HEK293 (cell line): ENCODE measurements around the gene COPZ1.
A peak's percentile ranks its signal among the peaks of the same experiment; 100 is the strongest.

ENCODE experiments used
- ATF2 ChIP-seq: fragments of 450-650 bp; formaldehyde crosslinking; IDR thresholded peaks from 2 replicates; pipeline ENCODE4 v1.5.1; 2016; ENCODE audit warnings: missing biosample characterization, missing genetic modification characterization, low read depth
- CTCF ChIP-seq: fragments of 450-650 bp; formaldehyde crosslinking; IDR thresholded peaks from 2 replicates; pipeline ENCODE4 v1.5.1; 2016; ENCODE audit warnings: missing biosample characterization, missing genetic modification characterization
- HOXC10 ChIP-seq: sonication (generic); formaldehyde crosslinking; IDR thresholded peaks from 2 replicates; pipeline ENCODE4 v1.8.1; 2023; ENCODE audit warnings: mild to moderate bottlenecking, missing genetic modification reagents
- IKZF3 ChIP-seq: fragments of 450-650 bp; IDR thresholded peaks from 2 replicates; pipeline ENCODE4 v1.5.0; 2018; ENCODE audit warnings: missing biosample characterization, mild to moderate bottlenecking, missing genetic modification characterization, moderate library complexity
- MEIS1 ChIP-seq: sonication (generic); formaldehyde crosslinking; IDR thresholded peaks from 2 replicates; pipeline ENCODE4 v1.8.1; 2022; ENCODE audit warnings: missing genetic modification reagents, mild to moderate bottlenecking, borderline replicate concordance
- MYNN ChIP-seq: fragments of 450-650 bp; formaldehyde crosslinking; IDR thresholded peaks from 2 replicates; pipeline ENCODE4 v1.5.1; 2016; ENCODE audit warnings: missing biosample characterization, missing genetic modification characterization, borderline replicate concordance
- PRDM1 ChIP-seq: fragments of 450-650 bp; formaldehyde crosslinking; IDR thresholded peaks from 2 replicates; pipeline ENCODE4; 2016; ENCODE audit warnings: missing biosample characterization, missing genetic modification characterization
- RBAK ChIP-seq: fragments of 450-650 bp; formaldehyde crosslinking; IDR thresholded peaks from 2 replicates; pipeline ENCODE4 v1.5.1; 2016; ENCODE audit warnings: missing biosample characterization, missing genetic modification characterization
- ZBTB11 ChIP-seq: fragments of 450-650 bp; formaldehyde crosslinking; conservative IDR thresholded peaks from 2 replicates; pipeline ENCODE4 v1.5.1; 2016; ENCODE audit warnings: low read depth, missing biosample characterization, missing genetic modification characterization
- ZBTB21 ChIP-seq: fragments of 450-650 bp; formaldehyde crosslinking; IDR thresholded peaks from 2 replicates; pipeline ENCODE4 v1.5.1; 2017; ENCODE audit warnings: missing biosample characterization, missing genetic modification characterization
- ZIC2 ChIP-seq: fragments of 450-650 bp; formaldehyde crosslinking; IDR thresholded peaks from 2 replicates; pipeline ENCODE4 v1.5.1; 2016; ENCODE audit warnings: missing biosample characterization, missing genetic modification characterization
- ZNF10 ChIP-seq: fragments of 450-650 bp; formaldehyde crosslinking; IDR thresholded peaks from 2 replicates; pipeline ENCODE4 v1.5.1; 2017; ENCODE audit warnings: missing biosample characterization, missing genetic modification characterization
- ZNF112 ChIP-seq: fragments of 450-650 bp; formaldehyde crosslinking; IDR thresholded peaks from 2 replicates; pipeline ENCODE4 v1.5.0; 2017; ENCODE audit warnings: missing biosample characterization, missing genetic modification characterization
- ZNF138 ChIP-seq: fragments of 450-650 bp; formaldehyde crosslinking; IDR thresholded peaks from 2 replicates; pipeline ENCODE4 v1.5.1; 2016; ENCODE audit warnings: missing biosample characterization, missing genetic modification characterization, borderline replicate concordance
- ZNF223 ChIP-seq: fragments of 450-650 bp; formaldehyde crosslinking; IDR thresholded peaks from 2 replicates; pipeline ENCODE4 v1.5.1; 2016; ENCODE audit warnings: missing biosample characterization, missing genetic modification characterization
- ZNF37A ChIP-seq: fragments of 450-650 bp; IDR thresholded peaks from 2 replicates; pipeline ENCODE4 v1.5.1; 2018; ENCODE audit warnings: missing biosample characterization, missing genetic modification characterization
- ZNF518A ChIP-seq: fragments of 450-650 bp; formaldehyde crosslinking; conservative IDR thresholded peaks from 2 replicates; pipeline ENCODE4 v1.5.1; 2016; ENCODE audit warnings: low read depth, missing biosample characterization, missing genetic modification characterization
- ZNF521 ChIP-seq: fragments of 450-650 bp; formaldehyde crosslinking; IDR thresholded peaks from 2 replicates; pipeline ENCODE4 v1.5.1; 2017; ENCODE audit warnings: missing biosample characterization, mild to moderate bottlenecking, missing genetic modification characterization
- ZNF544 ChIP-seq: fragments of 450-650 bp; formaldehyde crosslinking; IDR thresholded peaks from 2 replicates; pipeline ENCODE4 v1.5.0; 2017; ENCODE audit warnings: missing biosample characterization, missing genetic modification characterization
- ZNF560 ChIP-seq: fragments of 450-650 bp; formaldehyde crosslinking; IDR thresholded peaks from 2 replicates; pipeline ENCODE4 v1.5.1; 2017; ENCODE audit warnings: missing biosample characterization, missing genetic modification characterization, borderline replicate concordance
- ZNF561 ChIP-seq: fragments of 450-650 bp; IDR thresholded peaks from 2 replicates; pipeline ENCODE4 v1.5.1; 2018; ENCODE audit warnings: missing biosample characterization, missing genetic modification characterization, borderline replicate concordance
- ZNF629 ChIP-seq: fragments of 450-650 bp; formaldehyde crosslinking; IDR thresholded peaks from 2 replicates; pipeline ENCODE4 v1.5.1; 2017; ENCODE audit warnings: missing biosample characterization, missing genetic modification characterization
- ZNF701 ChIP-seq: fragments of 450-650 bp; formaldehyde crosslinking; IDR thresholded peaks from 2 replicates; pipeline ENCODE4 v1.5.1; 2016; ENCODE audit warnings: missing biosample characterization, missing genetic modification characterization
- ZNF707 ChIP-seq: fragments of 450-650 bp; formaldehyde crosslinking; IDR thresholded peaks from 2 replicates; pipeline ENCODE4 v1.5.1; 2016; ENCODE audit warnings: missing biosample characterization, missing genetic modification characterization
- ZNF768 ChIP-seq: fragments of 450-650 bp; formaldehyde crosslinking; IDR thresholded peaks from 2 replicates; pipeline ENCODE4 v1.5.1; 2018; ENCODE audit warnings: missing biosample characterization, mild to moderate bottlenecking, missing genetic modification characterization
- ZNF837 ChIP-seq: fragments of 450-650 bp; formaldehyde crosslinking; IDR thresholded peaks from 2 replicates; pipeline ENCODE4 v1.5.1; 2016; ENCODE audit warnings: missing biosample characterization, missing genetic modification characterization
- ZSCAN23 ChIP-seq: fragments of 450-650 bp; formaldehyde crosslinking; IDR thresholded peaks from 2 replicates; pipeline ENCODE4 v1.5.1; 2016; ENCODE audit warnings: missing biosample characterization, missing genetic modification characterization
- ZSCAN30 ChIP-seq: fragments of 450-650 bp; IDR thresholded peaks from 2 replicates; pipeline ENCODE4 v1.5.1; 2018; ENCODE audit warnings: missing biosample characterization, mild to moderate bottlenecking, missing genetic modification characterization, moderate library complexity
- TF ChIP-seq, protein P1 (sequence below): fragments of 450-650 bp; formaldehyde crosslinking; IDR thresholded peaks from 2 replicates; pipeline ENCODE4 v1.5.1; 2016; ENCODE audit warnings: missing biosample characterization, missing genetic modification characterization

Gene COPZ1

DNA sequence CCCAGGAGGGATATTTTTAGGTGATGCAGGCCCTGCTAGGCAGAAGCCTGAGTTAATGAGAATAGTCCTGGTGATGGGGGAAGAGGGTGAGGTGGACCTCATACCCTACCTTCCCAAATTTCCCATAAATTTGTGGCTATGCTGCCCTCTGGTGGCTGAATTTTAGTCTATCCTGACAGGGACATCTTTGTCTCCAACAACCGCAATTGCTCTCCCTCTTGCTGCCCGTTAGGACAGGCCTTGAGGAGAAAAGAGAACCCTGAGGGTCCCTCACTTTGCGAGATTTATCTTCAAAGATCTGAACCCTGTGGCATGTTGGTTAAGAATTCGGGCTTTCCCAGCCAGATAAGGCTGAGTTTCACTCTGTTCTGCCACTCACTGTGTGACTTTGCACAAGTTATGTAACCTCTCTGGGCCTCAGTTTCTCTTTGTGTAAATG is 69.4 kb downstream of the COPZ1 start (continued):
- TF ChIP-seq ATF2 (no peak), ZBTB11 (tag by site-specific recombination) (no peak), ZNF701 (no peak), ZNF223 (tag by site-specific recombination) (no peak), ZNF561 (no peak), ZNF768 (tag by site-specific recombination) (no peak; the same call in 1 of the 2 replicates), MYNN (tag by site-specific recombination) (no peak), CTCF (tag by site-specific recombination) (peak; percentile 52), ZNF560 (tag by site-specific recombination) (no peak), ZNF10 (tag by site-specific recombination) (no peak), ZSCAN30 (tag by site-specific recombination) (peak; percentile 35; the same call in 1 of the 2 replicates), RBAK (tag by site-specific recombination) (peak; percentile 99), ZNF138 (tag by site-specific recombination) (no peak), ZNF707 (tag by site-specific recombination) (no peak), ZNF37A (tag by site-specific recombination) (no peak), PRDM1 (tag by site-specific recombination) (no peak), ZBTB21 (tag by site-specific recombination) (no peak), ZNF544 (tag by site-specific recombination) (no peak), HOXC10 (CRISPR knock-in tag) (no peak), ZNF518A (tag by site-specific recombination) (no peak), ZIC2 (tag by site-specific recombination) (no peak), IKZF3 (peak; percentile 11; the same call in 1 of the 2 replicates), ZSCAN23 (no peak), MEIS1 (no peak), ZNF112 (tag by site-specific recombination) (no peak), ZNF629 (tag by site-specific recombination) (no peak), ZNF837 (tag by site-specific recombination) (no peak), ZNF521 (tag by site-specific recombination) (no peak)
- TF ChIP-seq, protein P1, sequence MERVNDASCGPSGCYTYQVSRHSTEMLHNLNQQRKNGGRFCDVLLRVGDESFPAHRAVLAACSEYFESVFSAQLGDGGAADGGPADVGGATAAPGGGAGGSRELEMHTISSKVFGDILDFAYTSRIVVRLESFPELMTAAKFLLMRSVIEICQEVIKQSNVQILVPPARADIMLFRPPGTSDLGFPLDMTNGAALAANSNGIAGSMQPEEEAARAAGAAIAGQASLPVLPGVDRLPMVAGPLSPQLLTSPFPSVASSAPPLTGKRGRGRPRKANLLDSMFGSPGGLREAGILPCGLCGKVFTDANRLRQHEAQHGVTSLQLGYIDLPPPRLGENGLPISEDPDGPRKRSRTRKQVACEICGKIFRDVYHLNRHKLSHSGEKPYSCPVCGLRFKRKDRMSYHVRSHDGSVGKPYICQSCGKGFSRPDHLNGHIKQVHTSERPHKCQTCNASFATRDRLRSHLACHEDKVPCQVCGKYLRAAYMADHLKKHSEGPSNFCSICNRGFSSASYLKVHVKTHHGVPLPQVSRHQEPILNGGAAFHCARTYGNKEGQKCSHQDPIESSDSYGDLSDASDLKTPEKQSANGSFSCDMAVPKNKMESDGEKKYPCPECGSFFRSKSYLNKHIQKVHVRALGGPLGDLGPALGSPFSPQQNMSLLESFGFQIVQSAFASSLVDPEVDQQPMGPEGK (tag by site-specific recombination) = no peak
